GM21360 (cell line): ENCODE measurements around the gene CISD1.

Source experiments
- ATAC-seq: cut with Tn5 transposase; IDR thresholded peaks from one replicate; pipeline ENCODE4 v1.9.1; 2021; ENCODE audit warnings: mild to moderate bottlenecking, moderate library complexity; ENCODE audit not compliant: unreplicated experiment

CISD1 gene

DNA sequence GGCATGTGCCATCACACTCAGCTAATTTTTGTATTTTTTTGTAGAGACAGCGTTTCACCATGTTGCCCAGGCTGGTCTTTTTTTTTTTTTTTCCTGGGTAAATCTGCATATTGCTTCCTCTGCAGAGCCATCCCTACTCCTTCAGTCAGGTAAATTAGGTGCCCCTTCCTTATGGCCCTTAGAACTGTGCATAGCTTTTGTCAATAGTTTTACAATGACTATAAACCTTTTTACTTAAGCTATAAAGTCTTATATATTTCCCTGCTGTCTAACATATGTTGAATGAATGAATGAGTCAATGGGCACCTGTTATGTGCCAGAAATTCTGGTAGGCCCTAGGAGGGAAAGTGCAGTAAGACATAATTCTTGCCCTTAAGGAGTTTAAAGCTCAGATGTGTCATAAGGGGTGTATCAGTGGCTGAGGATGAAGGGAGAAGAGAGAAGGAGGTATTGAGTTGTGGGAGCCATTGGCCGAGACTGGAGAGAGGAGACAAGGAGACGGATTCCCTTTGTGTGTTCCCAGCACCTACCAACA is 35.2 kb downstream of the CISD1 start:
- no peak for ATAC-seq

DNA sequence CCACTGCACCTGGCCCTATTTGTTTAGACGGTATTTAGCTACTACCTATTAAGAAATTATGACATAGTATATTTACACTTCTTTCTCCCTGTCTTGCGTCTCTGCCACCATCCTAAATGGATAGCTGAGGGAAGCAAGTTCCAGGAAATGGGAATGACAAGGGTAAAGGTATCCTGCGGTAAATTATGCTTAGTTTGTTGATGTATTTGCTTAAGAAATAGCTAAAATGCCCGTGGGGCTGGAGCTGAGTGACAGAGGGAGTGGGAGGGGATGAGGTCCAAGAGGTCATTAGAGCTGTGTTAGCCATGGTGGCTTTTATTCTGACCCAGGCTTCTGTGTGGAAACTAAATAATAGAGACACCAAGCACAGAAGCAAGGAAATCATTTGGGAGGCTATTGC is 36.9 kb downstream of the CISD1 start:
- no peak for ATAC-seq

- ATAC-seq = no peak
Measured at GRCh38 chr10:58307676-58308075, 38.7 kb downstream of the CISD1 start.

GRCh38 chr10:58311026-58311425 is 42.1 kb downstream of the CISD1 start:
- no peak for ATAC-seq

GRCh38 chr10:58316874-58317273 is 47.9 kb downstream of the CISD1 start:
- no peak for ATAC-seq

- ATAC-seq = no peak
Measured at GRCh38 chr10:58318346-58318745, 49.4 kb downstream of the CISD1 start.

GRCh38 chr10:58319599-58319998 is 50.6 kb downstream of the CISD1 start:
- no peak for ATAC-seq

- no peak for ATAC-seq
Measured at GRCh38 chr10:58320351-58321049, 51.5 kb downstream of the CISD1 start.

GRCh38 chr10:58322072-58322834 is 53.3 kb downstream of the CISD1 start:
- peak; percentile 93 for ATAC-seq

- peak; percentile 16 for ATAC-seq
Measured at GRCh38 chr10:58322835-58323209, 53.9 kb downstream of the CISD1 start.

DNA sequence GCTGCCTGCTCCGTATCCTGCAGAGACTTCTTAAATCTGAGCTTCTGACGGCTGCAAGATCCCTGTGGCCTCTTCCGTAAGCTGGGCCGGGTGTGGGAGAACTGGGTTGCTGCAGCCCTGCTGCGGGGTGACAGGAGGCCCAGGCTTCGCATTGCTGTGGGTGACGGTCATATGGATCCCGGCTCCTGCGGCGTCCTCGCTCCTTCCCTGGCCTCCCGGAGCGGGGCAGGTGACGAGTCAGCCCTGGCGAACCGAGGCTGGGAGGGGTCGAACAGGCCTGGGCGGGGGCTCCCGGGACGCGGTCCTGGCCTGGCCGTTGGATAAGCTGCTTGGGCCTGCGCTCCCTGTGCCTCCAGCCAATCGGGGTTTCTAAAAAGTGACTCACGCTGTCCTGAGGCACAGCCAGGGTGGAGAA is 58.0 kb downstream of the CISD1 start:
- ATAC-seq = no peak

GRCh38 chr10:58328233-58328632 is 59.3 kb downstream of the CISD1 start:
- no peak for ATAC-seq

DNA sequence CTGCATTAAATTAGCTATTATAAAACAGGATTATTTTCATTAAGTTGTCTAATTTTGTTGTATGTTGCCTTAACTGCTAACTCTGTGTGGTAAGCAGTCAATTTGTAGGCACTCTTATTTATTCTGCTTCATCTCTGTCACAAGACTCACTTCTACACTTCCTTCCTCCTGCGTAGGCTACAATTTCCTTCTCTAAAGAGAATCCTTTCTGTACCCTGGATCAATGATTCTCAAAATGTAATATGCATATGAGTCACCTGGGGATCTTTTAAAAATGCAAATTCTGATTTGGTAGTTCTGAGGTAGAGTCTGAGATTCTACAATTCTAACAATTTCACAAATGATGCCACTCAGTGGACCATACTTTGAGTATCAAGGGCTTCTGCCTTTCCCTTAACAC is 61.5 kb downstream of the CISD1 start:
- ATAC-seq = no peak

DNA sequence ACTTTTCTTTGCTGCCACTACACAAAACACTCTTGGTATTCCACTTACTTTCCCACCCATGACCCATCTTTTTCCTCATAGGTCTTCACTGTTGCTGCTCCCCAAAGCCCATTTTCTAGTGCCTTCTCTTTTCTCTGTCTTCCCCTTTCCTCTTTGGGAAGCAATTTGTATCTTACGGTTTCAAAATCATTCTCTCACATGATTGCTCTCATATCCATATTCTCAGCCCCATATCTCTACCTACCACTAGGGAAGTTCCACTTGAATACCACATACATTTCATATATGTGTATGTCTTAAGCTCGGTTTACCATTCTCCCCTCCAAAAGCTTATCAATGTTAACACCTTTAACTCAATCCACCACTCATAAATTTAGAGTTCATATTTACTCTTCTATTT is 62.7 kb downstream of the CISD1 start:
- no peak for ATAC-seq

GRCh38 chr10:58334817-58335305 is 65.9 kb downstream of the CISD1 start, which contains the start of gene UBE2D1:
Gene UBE2D1 (plus strand): TSS chr10:58335006. CDS start chr10:58335202, 196 bp downstream.
- ATAC-seq = peak; percentile 96

GRCh38 chr10:58335306-58336005 is 66.5 kb downstream of the CISD1 start:
- peak; percentile 37 for ATAC-seq

- no peak for ATAC-seq
Measured at GRCh38 chr10:58336242-58336641, 67.3 kb downstream of the CISD1 start.
